Activated T-cell treated with anti-CD3 and anti-CD28 coated beads, Interleukin-2, amount 50 U/mL, for 4 hours (primary cell): Measurements from ENCODE around the gene SLC20A1. TPM values are rescaled to one million over a fixed set of nuclear protein-coding genes. Genes with fewer than 3 reads are reported as not detected.
"Not testable (repeated sequence)": the region's sequence is repeated elsewhere in the genome, so short reads cannot be mapped to it uniquely, and the experiment has no call there.

Experiments
- ATAC-seq, 2 donors: fragments of 200-7000 bp; cut with Tn5 transposase; one replicate each; pipeline ENCODE4 v1.10.0; 2021
- DNase-seq: peaks from one replicate; pipeline ENCODE4 v3.0.0-alpha.2; 2020
- H3K27me3 Mint-ChIP-seq: one replicate; pipeline ENCODE4 v1.8.0; 2021; ENCODE audit warnings: low read depth, mixed read lengths
- H3K36me3 Mint-ChIP-seq: one replicate; pipeline ENCODE4 v1.8.0; 2022; ENCODE audit warnings: mixed read lengths; ENCODE audit not compliant: insufficient read depth
- H3K4me1 Mint-ChIP-seq: one replicate; pipeline ENCODE4 v1.8.0; 2021; ENCODE audit warnings: low read depth, mixed read lengths
- H3K4me3 Mint-ChIP-seq: one replicate; pipeline ENCODE4 v1.8.0; 2021; ENCODE audit warnings: mild to moderate bottlenecking, moderate library complexity, mixed read lengths
- H3K9me3 Mint-ChIP-seq: one replicate; pipeline ENCODE4 v1.8.0; 2021; ENCODE audit warnings: mixed read lengths
- total RNA-seq, 3 donors: library from RNA; stranded (reverse); gene quantifications; one replicate each; pipeline ENCODE4 v1.2.1, GENCODE V29; 2021

SLC20A1 gene
- total RNA-seq, result 10 to 100 TPM; 68.2 to 79.7 (median 71.6) TPM

GRCh38 chr2:112645310-112646101, at the start of gene SLC20A1:
Gene SLC20A1 (plus strand): TSS chr2:112645939. CDS start chr2:112646829, 890 bp downstream.
- Mint-ChIP-seq H3K27me3 (no peaks in the 10 kb centered on the region), H3K4me3 (peak within 1 kb of the TSS; percentile 94), H3K9me3 (no peaks in the 10 kb centered on the region), H3K4me1 (peaks cover 52% of the 10 kb centered on the region), H3K36me3 (peaks cover 28% of the 10 kb centered on the region)
- DNase-seq (peak; percentile 99), ATAC-seq (peak; percentile 92 to 93)

GRCh38 chr2:112597537-112598322, 48.0 kb upstream of the SLC20A1 start:
- no peaks in the 10 kb centered on the region for H3K27me3 Mint-ChIP-seq
- no peak overlapping the region for H3K4me3 Mint-ChIP-seq
- no peaks in the 10 kb centered on the region for H3K9me3 Mint-ChIP-seq
- no peak for DNase-seq
- H3K36me3 Mint-ChIP-seq, result peaks cover 5% of the 10 kb centered on the region
- no peak for ATAC-seq
- peaks cover 4% of the 10 kb centered on the region for H3K4me1 Mint-ChIP-seq

GRCh38 chr2:112600634-112601033, 45.1 kb upstream of the SLC20A1 start:
- no peaks in the 10 kb centered on the region for H3K9me3 Mint-ChIP-seq
- no peak for ATAC-seq
- DNase-seq, result no peak
- H3K27me3 Mint-ChIP-seq, result no peaks in the 10 kb centered on the region
- no peak overlapping the region for H3K4me3 Mint-ChIP-seq
- H3K4me1 Mint-ChIP-seq, result peaks cover 4% of the 10 kb centered on the region
- no peaks in the 10 kb centered on the region for H3K36me3 Mint-ChIP-seq

GRCh38 chr2:112601754-112602153, 44.0 kb upstream of the SLC20A1 start:
- ATAC-seq, result no peak
- Mint-ChIP-seq H3K4me1 (peaks cover 4% of the 10 kb centered on the region), H3K9me3 (no peaks in the 10 kb centered on the region), H3K36me3 (no peaks in the 10 kb centered on the region), H3K4me3 (no peak overlapping the region), H3K27me3 (no peaks in the 10 kb centered on the region)
- no peak for DNase-seq

- peaks cover 4% of the 10 kb centered on the region for H3K4me1 Mint-ChIP-seq
- H3K27me3 Mint-ChIP-seq, result no peaks in the 10 kb centered on the region
- no peaks in the 10 kb centered on the region for H3K36me3 Mint-ChIP-seq
- ATAC-seq (no peak), DNase-seq (no peak)
- H3K4me3 Mint-ChIP-seq, result no peak overlapping the region
- H3K9me3 Mint-ChIP-seq, result no peaks in the 10 kb centered on the region
Observed at GRCh38 chr2:112602917-112603316, 42.8 kb upstream of the SLC20A1 start.

- H3K27me3 Mint-ChIP-seq, result no peaks in the 10 kb centered on the region
- no peak for ATAC-seq
- peaks cover 4% of the 10 kb centered on the region for H3K4me1 Mint-ChIP-seq
- H3K36me3 Mint-ChIP-seq, result no peaks in the 10 kb centered on the region
- no peak overlapping the region for H3K4me3 Mint-ChIP-seq
- no peaks in the 10 kb centered on the region for H3K9me3 Mint-ChIP-seq
- DNase-seq, result no peak
Observed at GRCh38 chr2:112603731-112604130, 42.0 kb upstream of the SLC20A1 start.

- DNase-seq (no peak), ATAC-seq (no peak)
- H3K4me3 Mint-ChIP-seq, result no peak overlapping the region
- H3K36me3 Mint-ChIP-seq, result no peaks in the 10 kb centered on the region
- peaks cover 2% of the 10 kb centered on the region for H3K4me1 Mint-ChIP-seq
- H3K27me3 Mint-ChIP-seq, result no peaks in the 10 kb centered on the region
- no peaks in the 10 kb centered on the region for H3K9me3 Mint-ChIP-seq
Observed at GRCh38 chr2:112604952-112605351, 40.8 kb upstream of the SLC20A1 start.

- Mint-ChIP-seq H3K27me3 (no peaks in the 10 kb centered on the region), H3K9me3 (no peaks in the 10 kb centered on the region), H3K36me3 (no peaks in the 10 kb centered on the region), H3K4me1 (no peaks in the 10 kb centered on the region), H3K4me3 (no peak overlapping the region)
- ATAC-seq (no peak), DNase-seq (no peak)
Observed at GRCh38 chr2:112605926-112606325, 39.8 kb upstream of the SLC20A1 start.

GRCh38 chr2:112606547-112606946, 39.2 kb upstream of the SLC20A1 start:
- H3K9me3 Mint-ChIP-seq, result no peaks in the 10 kb centered on the region
- no peaks in the 10 kb centered on the region for H3K27me3 Mint-ChIP-seq
- H3K4me1 Mint-ChIP-seq, result no peaks in the 10 kb centered on the region
- no peaks in the 10 kb centered on the region for H3K36me3 Mint-ChIP-seq
- no peak overlapping the region for H3K4me3 Mint-ChIP-seq
- ATAC-seq (no peak), DNase-seq (no peak)

- H3K4me1 Mint-ChIP-seq, result no peaks in the 10 kb centered on the region
- H3K4me3 Mint-ChIP-seq, result no peak overlapping the region
- H3K27me3 Mint-ChIP-seq, result no peaks in the 10 kb centered on the region
- DNase-seq (no peak), ATAC-seq (no peak)
- no peaks in the 10 kb centered on the region for H3K36me3 Mint-ChIP-seq
- no peaks in the 10 kb centered on the region for H3K9me3 Mint-ChIP-seq
Observed at GRCh38 chr2:112607680-112608438, 37.9 kb upstream of the SLC20A1 start.

GRCh38 chr2:112609320-112609719, 36.4 kb upstream of the SLC20A1 start:
- not testable (repeated sequence) for H3K4me3 Mint-ChIP-seq, H3K36me3 Mint-ChIP-seq, ATAC-seq, H3K27me3 Mint-ChIP-seq, H3K4me1 Mint-ChIP-seq, H3K9me3 Mint-ChIP-seq, DNase-seq

GRCh38 chr2:112612283-112612682, 33.5 kb upstream of the SLC20A1 start:
- H3K36me3 Mint-ChIP-seq, H3K9me3 Mint-ChIP-seq, H3K4me1 Mint-ChIP-seq, ATAC-seq, H3K27me3 Mint-ChIP-seq, DNase-seq, H3K4me3 Mint-ChIP-seq: not testable (repeated sequence)

GRCh38 chr2:112614201-112614840, 31.4 kb upstream of the SLC20A1 start:
- ATAC-seq (no peak), DNase-seq (no peak)
- no peaks in the 10 kb centered on the region for H3K9me3 Mint-ChIP-seq

GRCh38 chr2:112615051-112615450, 30.7 kb upstream of the SLC20A1 start:
- Mint-ChIP-seq H3K36me3 (no peaks in the 10 kb centered on the region), H3K4me1 (no peaks in the 10 kb centered on the region), H3K9me3 (no peaks in the 10 kb centered on the region), H3K27me3 (no peaks in the 10 kb centered on the region), H3K4me3 (no peak overlapping the region)
- ATAC-seq (no peak), DNase-seq (no peak)

More at GRCh38 chr2:112614201-112614840, 31.4 kb upstream of the SLC20A1 start:
- Mint-ChIP-seq H3K27me3 (no peaks in the 10 kb centered on the region), H3K36me3 (no peaks in the 10 kb centered on the region), H3K4me3 (no peak overlapping the region), H3K4me1 (no peaks in the 10 kb centered on the region)
